PC-9 (cell line): Measurements from ENCODE around the gene FGF1.

Source experiments
- CTCF ChIP-seq: fragments of 200-600 bp; sonication (generic); conservative IDR thresholded peaks from 2 replicates; pipeline ENCODE4 v1.6.1; 2017; ENCODE audit warnings: mixed run types, antibody characterized with exemption, mild to moderate bottlenecking, moderate library complexity
- EZH2 ChIP-seq: fragments of 200-600 bp; sonication (generic); IDR thresholded peaks from 2 replicates; pipeline ENCODE4 v1.8.0; 2017; ENCODE audit warnings: antibody characterized with exemption, low read depth

GRCh38 chr5:142660196-142660595, 25.7 kb downstream of the FGF1 start:
- TF ChIP-seq CTCF, result no peak
- no peak for TF ChIP-seq EZH2
